ENCODE results near the gene CHCHD6. TPM values are rescaled to one million over a fixed set of nuclear protein-coding genes. Genes with fewer than 3 reads are reported as not detected.

The CHCHD6 gene
- total RNA-seq, 3 donors from 2014 or later (not counting 1 experiment from before 2014, with no cell fraction given), result 5.3 to 9.9 (median 8.3) TPM

GRCh38 chr3:126656371-126657134 lies 47.5 kb upstream of the CHCHD6 start:
- Mint-ChIP-seq H3K4me1 (peaks cover 0 to 5% of the 10 kb centered on the region in 2 donors), H3K9me3 (no peaks in the 10 kb centered on the region), H3K27me3 (ENCODE audit: low read depth in 2 of 2) (peaks cover 14 to 20% of the 10 kb centered on the region in 2 donors), H3K27ac (no peak overlapping the region), H3K4me3 (no peak overlapping the region), H3K36me3 (no peaks in the 10 kb centered on the region)
- Histone ChIP-seq H3K36me3 (ENCODE audit: control insufficient read depth, insufficient read depth, low read length) (no peaks in the 10 kb centered on the region), H3K4me3 (ENCODE audit: low read length) (no peak overlapping the region), H3K27me3 (ENCODE audit: control insufficient read depth, insufficient read depth, low read length) (no peaks in the 10 kb centered on the region), H3K4me1 (ENCODE audit: control insufficient read depth, insufficient read depth, low read length) (peaks cover 4% of the 10 kb centered on the region), H3K27ac (ENCODE audit: low read length) (no peak overlapping the region), H3K9me3 (ENCODE audit: control insufficient read depth, insufficient read depth, low read length) (no peaks in the 10 kb centered on the region)
- intact Hi-C loops (cut with micrococcal nuclease), result no loop called here
- no peak for ATAC-seq
- 37% methylated on average over 8 of the region's 8 CpGs for WGBS (ENCODE audit: insufficient coverage)
- TF ChIP-seq CTCF (IDR thresholded peaks at IDR 0.05), result no peak
- no peak for DNase-seq

GRCh38 chr3:126657901-126658300 lies 46.1 kb upstream of the CHCHD6 start:
- no peak overlapping the region for H3K27ac ChIP-seq (ENCODE audit: low read length)
- peaks cover 8 to 16% of the 10 kb centered on the region in 2 donors for H3K27me3 Mint-ChIP-seq (ENCODE audit: low read depth in 2 of 2)
- no peak for DNase-seq
- H3K36me3 ChIP-seq (ENCODE audit: control insufficient read depth, insufficient read depth, low read length), result no peaks in the 10 kb centered on the region
- H3K9me3 ChIP-seq (ENCODE audit: control insufficient read depth, insufficient read depth, low read length), result no peaks in the 10 kb centered on the region
- no peaks in the 10 kb centered on the region for H3K27me3 ChIP-seq (ENCODE audit: control insufficient read depth, insufficient read depth, low read length)
- no peak for ATAC-seq
- 84% methylated on average over 2 of the region's 2 CpGs for WGBS (ENCODE audit: insufficient coverage)
- no peaks in the 10 kb centered on the region for H3K9me3 Mint-ChIP-seq
- no peak overlapping the region for H3K4me3 ChIP-seq (ENCODE audit: low read length)
- H3K27ac Mint-ChIP-seq, result no peak overlapping the region
- intact Hi-C loops (cut with micrococcal nuclease), result no loop called here
- no peak overlapping the region for H3K4me3 Mint-ChIP-seq
- H3K4me1 ChIP-seq (ENCODE audit: control insufficient read depth, insufficient read depth, low read length), result peaks cover 4% of the 10 kb centered on the region
- H3K36me3 Mint-ChIP-seq, result no peaks in the 10 kb centered on the region
- no peak for TF ChIP-seq CTCF (IDR thresholded peaks at IDR 0.05)
- H3K4me1 Mint-ChIP-seq, result peaks cover 0 to 5% of the 10 kb centered on the region in 2 donors

- Histone ChIP-seq H3K27me3 (ENCODE audit: control insufficient read depth, insufficient read depth, low read length) (no peaks in the 10 kb centered on the region), H3K36me3 (ENCODE audit: control insufficient read depth, insufficient read depth, low read length) (no peaks in the 10 kb centered on the region), H3K9me3 (ENCODE audit: control insufficient read depth, insufficient read depth, low read length) (no peaks in the 10 kb centered on the region), H3K4me3 (ENCODE audit: low read length) (no peak overlapping the region), H3K27ac (ENCODE audit: low read length) (no peak overlapping the region), H3K4me1 (ENCODE audit: control insufficient read depth, insufficient read depth, low read length) (peaks cover 4% of the 10 kb centered on the region)
- Mint-ChIP-seq H3K9me3 (no peaks in the 10 kb centered on the region), H3K36me3 (no peaks in the 10 kb centered on the region), H3K27me3 (ENCODE audit: low read depth in 2 of 2) (peaks cover 3 to 9% of the 10 kb centered on the region in 2 donors), H3K4me3 (no peak overlapping the region), H3K4me1 (peaks cover 0 to 5% of the 10 kb centered on the region in 2 donors), H3K27ac (no peak overlapping the region)
- ATAC-seq (no peak), DNase-seq (no peak)
- TF ChIP-seq CTCF (IDR thresholded peaks at IDR 0.05), result no peak
- 82% methylated on average over 3 of the region's 3 CpGs for WGBS (ENCODE audit: insufficient coverage)
- intact Hi-C loops (cut with micrococcal nuclease), result no loop called here
Observed at GRCh38 chr3:126658584-126658983, 45.5 kb upstream of the CHCHD6 start.
